Activated CD8-positive, alpha-beta T cell treated with anti-CD3 and anti-CD28 coated beads for 36 hours (primary cell): ENCODE results near the gene ARSI. TPM values are rescaled to one million over a fixed set of nuclear protein-coding genes. Genes with fewer than 3 reads are reported as not detected.

Experiments used
- ATAC-seq: fragments of 200-7000 bp; cut with Tn5 transposase; one replicate; pipeline ENCODE4 v1.10.0; 2021; ENCODE audit warnings: mild to moderate bottlenecking, moderate library complexity
- CTCF ChIA-PET: fragments of 350-600 bp; sonication (Branson Sonifier 250); formaldehyde crosslinking; loops from one replicate; lab custom pipeline; 2021; ENCODE audit warnings: antibody characterized with exemption; lab: Charles Lee
- POLR2A ChIA-PET: fragments of 350-600 bp; sonication (Branson Sonifier 250); formaldehyde crosslinking; loops from one replicate; lab custom pipeline; 2021; ENCODE audit warnings: antibody characterized with exemption; lab: Charles Lee
- DNase-seq: peaks from one replicate; pipeline ENCODE4 v3.0.0-alpha.2; 2020
- H3K27ac Mint-ChIP-seq: one replicate; pipeline ENCODE4 v1.8.0; 2021; ENCODE audit warnings: mild to moderate bottlenecking, mixed read lengths
- H3K27me3 Mint-ChIP-seq: one replicate; pipeline ENCODE4 v1.8.0; 2021; ENCODE audit warnings: mixed read lengths
- H3K36me3 Mint-ChIP-seq: one replicate; pipeline ENCODE4 v1.8.0; 2021; ENCODE audit warnings: low read depth, mixed read lengths
- H3K4me1 Mint-ChIP-seq: one replicate; pipeline ENCODE4 v1.8.0; 2021; ENCODE audit warnings: low read depth, mixed read lengths
- H3K4me3 Mint-ChIP-seq: one replicate; pipeline ENCODE4 v1.8.0; 2021; ENCODE audit warnings: mild to moderate bottlenecking, moderate library complexity, mixed read lengths
- H3K9me3 Mint-ChIP-seq: one replicate; pipeline ENCODE4 v1.8.0; 2021; ENCODE audit warnings: mixed read lengths
- intact Hi-C: fragments of 100-400 bp; cut with micrococcal nuclease; formaldehyde crosslinking; loops from one replicate; pipeline ENCODE4 v1.10.0; 2022
- total RNA-seq, 2 experiments: library from RNA; stranded (reverse); gene quantifications; one replicate each; pipeline ENCODE4 v1.2.3, GENCODE V29; 2021
- TF ChIP-seq, protein P1 (sequence below): fragments of 200-600 bp; IDR thresholded peaks from one replicate; pipeline ENCODE4 v1.8.0; 2022; ENCODE audit warnings: antibody characterized with exemption, mild to moderate bottlenecking

The ARSI gene
- total RNA-seq, 2 experiments from 2014 or later = not detected

DNA sequence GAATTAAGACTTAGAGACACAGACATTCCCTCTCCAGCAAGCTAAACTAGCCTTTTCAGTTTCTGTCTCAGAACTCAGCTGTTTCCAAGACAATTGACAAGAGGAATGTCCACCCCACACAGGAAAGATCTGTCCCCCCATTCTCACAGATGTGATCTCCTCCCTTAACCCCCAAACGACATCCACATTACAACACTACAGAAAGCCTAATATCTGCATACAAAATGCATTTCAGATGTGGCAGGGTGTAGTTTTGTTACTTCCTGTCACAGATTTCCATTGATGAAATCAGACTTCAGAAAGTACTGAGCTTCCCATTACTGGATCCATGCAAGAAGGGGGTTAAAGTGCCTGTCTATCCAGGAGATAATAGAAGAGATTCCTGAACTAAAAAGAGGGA is 2.9 kb upstream of the ARSI start:
- ChIA-PET CTCF (interaction anchor here (0.9 to 1.7 kb wide), 3 partner anchors 37 to 178 kb away, joined by 3 to 4 read pairs (median 3); no protein-coding TSS in a partner anchor), POLR2A (no interaction called here)
- ATAC-seq (no peak), DNase-seq (no peak)
- Mint-ChIP-seq H3K4me1 (no peaks in the 10 kb centered on the region), H3K36me3 (no peaks in the 10 kb centered on the region), H3K4me3 (no peak overlapping the region), H3K27ac (no peak overlapping the region), H3K9me3 (no peaks in the 10 kb centered on the region), H3K27me3 (peaks cover 21% of the 10 kb centered on the region)
- intact Hi-C loops = no loop called here
- TF ChIP-seq, protein P1, sequence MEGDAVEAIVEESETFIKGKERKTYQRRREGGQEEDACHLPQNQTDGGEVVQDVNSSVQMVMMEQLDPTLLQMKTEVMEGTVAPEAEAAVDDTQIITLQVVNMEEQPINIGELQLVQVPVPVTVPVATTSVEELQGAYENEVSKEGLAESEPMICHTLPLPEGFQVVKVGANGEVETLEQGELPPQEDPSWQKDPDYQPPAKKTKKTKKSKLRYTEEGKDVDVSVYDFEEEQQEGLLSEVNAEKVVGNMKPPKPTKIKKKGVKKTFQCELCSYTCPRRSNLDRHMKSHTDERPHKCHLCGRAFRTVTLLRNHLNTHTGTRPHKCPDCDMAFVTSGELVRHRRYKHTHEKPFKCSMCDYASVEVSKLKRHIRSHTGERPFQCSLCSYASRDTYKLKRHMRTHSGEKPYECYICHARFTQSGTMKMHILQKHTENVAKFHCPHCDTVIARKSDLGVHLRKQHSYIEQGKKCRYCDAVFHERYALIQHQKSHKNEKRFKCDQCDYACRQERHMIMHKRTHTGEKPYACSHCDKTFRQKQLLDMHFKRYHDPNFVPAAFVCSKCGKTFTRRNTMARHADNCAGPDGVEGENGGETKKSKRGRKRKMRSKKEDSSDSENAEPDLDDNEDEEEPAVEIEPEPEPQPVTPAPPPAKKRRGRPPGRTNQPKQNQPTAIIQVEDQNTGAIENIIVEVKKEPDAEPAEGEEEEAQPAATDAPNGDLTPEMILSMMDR = no peak

DNA sequence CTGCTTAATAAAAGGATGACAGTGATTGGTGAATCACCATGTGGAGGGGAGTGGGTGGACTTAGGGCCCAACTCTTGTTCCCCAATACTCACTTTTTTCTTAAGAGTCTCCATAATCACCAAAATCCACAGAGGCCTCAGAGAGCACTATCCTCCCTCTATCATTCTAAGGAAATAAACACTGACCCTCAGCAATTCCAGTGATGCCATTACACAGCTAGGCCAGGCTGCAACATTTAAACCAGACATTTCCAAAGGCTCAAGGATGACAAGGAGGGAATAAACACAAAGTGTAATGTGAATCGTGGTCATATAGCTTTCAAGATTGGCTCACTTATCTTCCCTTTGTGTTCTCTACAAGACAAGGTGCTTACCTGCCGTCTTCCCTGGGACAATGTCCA is 2.4 kb upstream of the ARSI start:
- H3K27ac Mint-ChIP-seq = no peak overlapping the region
- no peaks in the 10 kb centered on the region for H3K9me3 Mint-ChIP-seq
- POLR2A ChIA-PET = no interaction called here
- ATAC-seq (no peak), DNase-seq (no peak)
- no peaks in the 10 kb centered on the region for H3K36me3 Mint-ChIP-seq
- CTCF ChIA-PET = interaction anchor here (0.9 to 1.7 kb wide), 3 partner anchors 37 to 177 kb away, joined by 3 to 4 read pairs (median 3); no protein-coding TSS in a partner anchor
- H3K27me3 Mint-ChIP-seq = peaks cover 22% of the 10 kb centered on the region
- H3K4me3 Mint-ChIP-seq = no peak overlapping the region
- intact Hi-C loops = no loop called here
- H3K4me1 Mint-ChIP-seq = no peaks in the 10 kb centered on the region
- TF ChIP-seq, protein P1 = no peak

DNA sequence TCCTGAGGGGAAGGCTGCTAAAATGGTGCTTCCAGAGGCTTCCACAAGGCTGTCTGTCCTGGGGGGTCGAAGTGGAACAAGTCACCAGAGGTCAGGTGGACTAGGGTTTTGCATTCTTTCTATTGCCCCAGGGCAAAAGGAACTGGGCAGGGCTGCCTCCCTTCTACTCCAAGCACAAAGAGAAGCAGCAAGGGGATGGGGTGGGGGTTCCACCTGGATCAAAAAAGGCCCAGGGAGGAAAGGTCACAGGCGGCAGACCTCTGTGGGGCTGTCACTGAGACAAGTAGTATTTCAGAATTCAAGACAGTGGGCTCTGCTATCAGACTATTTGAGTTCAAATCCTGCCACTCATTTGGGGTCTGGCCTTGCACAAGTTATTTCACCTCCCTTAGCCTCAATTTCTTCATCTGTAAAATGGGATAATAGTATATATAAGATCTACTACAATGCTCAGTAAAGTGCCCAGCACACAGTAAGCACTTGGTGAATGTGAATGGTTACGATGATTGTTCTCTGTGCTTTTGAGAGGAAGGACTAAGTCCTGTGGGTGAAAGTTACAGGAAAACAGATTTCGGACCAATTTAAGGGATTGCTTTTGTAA is 1.9 kb upstream of the ARSI start:
- CTCF ChIA-PET = interaction anchor here (1.7 kb wide), 1 partner anchor 175 kb away, joined by 4 read pairs; no protein-coding TSS in a partner anchor
- POLR2A ChIA-PET = interaction anchor here (0.6 kb wide), 1 partner anchor 38 kb away, joined by 3 read pairs; no protein-coding TSS in a partner anchor
- ATAC-seq = no peak
- TF ChIP-seq, protein P1 = no peak
- H3K9me3 Mint-ChIP-seq = no peaks in the 10 kb centered on the region
- no peak overlapping the region for H3K27ac Mint-ChIP-seq
- intact Hi-C loops = no loop called here
- H3K4me3 Mint-ChIP-seq = no peak overlapping the region
- H3K4me1 Mint-ChIP-seq = no peaks in the 10 kb centered on the region
- no peaks in the 10 kb centered on the region for H3K36me3 Mint-ChIP-seq
- DNase-seq = no peak
- H3K27me3 Mint-ChIP-seq = peaks cover 26% of the 10 kb centered on the region

DNA sequence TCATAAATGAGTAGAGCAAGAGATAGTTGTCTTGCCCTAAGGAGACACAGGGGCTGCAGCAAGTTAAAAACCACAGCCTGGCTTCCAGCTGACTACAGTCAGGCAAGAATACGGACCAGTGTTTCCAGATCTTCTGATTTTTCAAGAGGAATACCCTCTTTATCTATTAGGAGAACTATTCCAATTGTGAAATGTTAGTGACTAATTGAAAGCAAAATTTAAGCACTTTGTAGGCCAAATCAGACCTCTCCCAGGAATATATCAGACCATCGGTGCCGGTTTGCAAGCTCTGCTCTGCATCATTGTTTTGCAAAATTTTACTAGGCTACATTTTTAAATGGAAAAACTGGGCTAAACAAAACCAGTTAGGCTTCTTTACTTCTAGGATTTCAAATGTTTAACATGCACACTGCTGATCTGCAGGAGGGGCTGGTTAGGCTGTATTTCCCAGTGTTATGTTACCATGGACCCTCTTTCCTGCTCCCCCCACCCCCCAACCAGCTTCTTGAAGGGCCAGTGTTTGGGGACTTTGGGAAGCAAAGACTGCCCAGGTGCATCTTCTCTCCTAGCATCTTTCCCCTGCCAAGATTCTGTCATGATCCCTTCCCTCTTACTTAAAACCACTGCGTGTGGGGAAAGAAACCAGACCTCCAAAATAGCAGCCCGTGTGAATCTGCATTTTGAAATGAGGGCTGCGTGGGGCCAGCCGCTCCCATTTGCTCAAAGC is 1.1 kb upstream of the ARSI start:
- intact Hi-C loops = no loop called here

More for the DNA sequence above, 1.1 kb upstream of the ARSI start:
- no peak for DNase-seq
- H3K4me1 Mint-ChIP-seq = no peaks in the 10 kb centered on the region
- no peaks in the 10 kb centered on the region for H3K36me3 Mint-ChIP-seq
- H3K27me3 Mint-ChIP-seq = peaks cover 26% of the 10 kb centered on the region
- ChIA-PET CTCF (no interaction called here), POLR2A (interaction anchor here (0.6 kb wide), 1 partner anchor 37 kb away, joined by 3 read pairs; no protein-coding TSS in a partner anchor)
- no peak overlapping the region for H3K27ac Mint-ChIP-seq
- ATAC-seq = no peak
- H3K9me3 Mint-ChIP-seq = no peaks in the 10 kb centered on the region
- H3K4me3 Mint-ChIP-seq = no peak overlapping the region
- TF ChIP-seq, protein P1 = no peak
